Loucy (cell line): ENCODE data around the gene BSND.

Experiments
- H2AFZ ChIP-seq: fragments of 200-600 bp; sonication (generic); 2 replicates; pipeline ENCODE4 v1.6.0; 2016; ENCODE audit warnings: antibody characterized with exemption, mild to moderate bottlenecking, low read length, moderate library complexity
- H3F3A ChIP-seq: fragments of 200-600 bp; 2 replicates; pipeline ENCODE4 v1.6.0; 2016; ENCODE audit warnings: antibody characterized with exemption, low read depth, mild to moderate bottlenecking
- H3K27me3 ChIP-seq: fragments of 200-600 bp; sonication (generic); 2 replicates; pipeline ENCODE4 v1.6.1; 2014; ENCODE audit warnings: low read length, mild to moderate bottlenecking; ENCODE audit not compliant: insufficient read depth, poor library complexity, severe bottlenecking
- H3K36me3 ChIP-seq: fragments of 200-600 bp; sonication (generic); 2 replicates; pipeline ENCODE4 v1.6.1; 2016; ENCODE audit warnings: low read length; ENCODE audit not compliant: insufficient read depth
- H3K4me1 ChIP-seq: fragments of 200-600 bp; sonication (generic); 2 replicates; pipeline ENCODE4 v1.5.1; 2014; ENCODE audit warnings: low read length, mild to moderate bottlenecking; ENCODE audit not compliant: insufficient read depth, poor library complexity, severe bottlenecking
- H3K4me2 ChIP-seq: fragments of 200-600 bp; sonication (generic); 2 replicates; pipeline ENCODE4 v1.6.0; 2014; ENCODE audit warnings: antibody characterized with exemption, low read length, low read depth, mild to moderate bottlenecking; ENCODE audit not compliant: poor library complexity, severe bottlenecking
- H3K4me3 ChIP-seq: fragments of 200-600 bp; sonication (generic); 2 replicates; pipeline ENCODE4 v1.5.1; 2014; ENCODE audit warnings: low read length, mild to moderate bottlenecking, mixed read lengths; ENCODE audit not compliant: poor library complexity, severe bottlenecking
- H3K79me2 ChIP-seq: fragments of 200-600 bp; sonication (generic); 2 replicates; pipeline ENCODE4 v1.6.1; 2014; ENCODE audit warnings: low read length; ENCODE audit not compliant: insufficient read depth
- H3K9ac ChIP-seq: fragments of 200-600 bp; sonication (generic); 2 replicates; pipeline ENCODE4 v1.6.0; 2014; ENCODE audit warnings: mild to moderate bottlenecking, low read depth, low read length, moderate library complexity; ENCODE audit not compliant: poor library complexity, severe bottlenecking
- H3K9me2 ChIP-seq: fragments of 200-600 bp; sonication (generic); replicated peaks from 2 replicates; pipeline ENCODE4 v1.6.1; 2016; ENCODE audit warnings: low read depth, low read length, mixed read lengths
- H3K9me3 ChIP-seq: fragments of 200-600 bp; sonication (generic); 2 replicates; pipeline ENCODE4 v1.6.1; 2014; ENCODE audit warnings: mild to moderate bottlenecking, antibody characterized with exemption, low read length, low read depth; ENCODE audit not compliant: insufficient read depth
- H4K20me1 ChIP-seq: fragments of 200-600 bp; sonication (generic); 2 replicates; pipeline ENCODE4 v1.6.0; 2014; ENCODE audit warnings: antibody characterized with exemption, low read length, mild to moderate bottlenecking; ENCODE audit not compliant: insufficient read depth, poor library complexity, severe bottlenecking
- EZH2phosphoT487 ChIP-seq: fragments of 200-600 bp; IDR thresholded peaks from 2 replicates; pipeline ENCODE4 v1.6.1; 2018; ENCODE audit warnings: antibody characterized with exemption, mild to moderate bottlenecking, moderate library complexity, borderline replicate concordance
- TF ChIP-seq, protein P1 (sequence below): fragments of 200-600 bp; sonication (generic); conservative IDR thresholded peaks from 2 replicates; pipeline ENCODE4 v1.5.1; 2014; ENCODE audit warnings: mild to moderate bottlenecking, antibody characterized with exemption, low read length

The BSND gene

DNA sequence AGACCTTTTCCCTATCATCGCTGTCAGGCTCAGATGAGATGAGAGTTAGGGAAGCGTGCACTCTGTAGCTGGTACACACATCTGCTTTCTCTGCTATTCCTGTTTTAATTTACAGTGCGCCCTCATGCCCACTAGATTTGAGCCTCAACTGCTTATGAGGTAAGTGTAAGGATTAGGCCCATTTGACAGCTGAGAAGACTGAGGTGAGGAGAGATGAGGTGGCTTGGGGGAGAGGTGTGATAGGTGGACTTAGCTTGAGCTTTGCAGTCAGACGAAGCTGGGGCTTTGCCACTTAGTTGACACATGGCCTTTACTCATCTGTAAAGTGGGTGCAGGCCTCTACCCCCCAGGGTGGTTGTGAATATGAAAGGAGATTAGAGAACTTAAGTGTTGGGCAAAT lies 9.8 kb upstream of the BSND start:
- H3K4me2 ChIP-seq, result no peak overlapping the region

DNA sequence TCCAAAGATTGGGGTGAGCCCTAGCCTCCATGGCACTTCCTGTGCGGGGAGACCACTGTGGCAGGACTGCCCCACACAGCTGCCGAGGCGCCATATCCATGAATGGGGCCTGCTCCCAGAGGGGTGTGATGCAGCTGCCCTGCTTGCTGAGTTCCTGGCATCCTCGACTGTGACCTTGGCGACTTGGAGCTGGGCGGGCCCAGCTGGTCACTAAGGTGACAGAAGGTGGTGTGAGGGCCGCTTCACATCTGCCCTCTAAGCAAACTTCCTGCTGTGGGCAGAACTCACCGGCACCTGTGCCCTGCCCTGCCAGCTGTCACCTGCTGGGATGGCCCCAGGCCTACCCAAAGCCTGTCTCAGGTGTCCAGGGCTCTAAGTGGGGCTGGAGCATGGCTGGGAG lies 9.3 kb upstream of the BSND start:
- Histone ChIP-seq H3F3A (no peaks in the 10 kb centered on the region), H4K20me1 (no peaks in the 10 kb centered on the region), H3K9me2 (no peaks in the 10 kb centered on the region), H3K4me2 (no peak overlapping the region), H3K79me2 (no peaks in the 10 kb centered on the region), H3K9me3 (no peaks in the 10 kb centered on the region), H3K4me1 (no peaks in the 10 kb centered on the region), H2AFZ (no peak overlapping the region), H3K4me3 (no peak overlapping the region), H3K36me3 (no peaks in the 10 kb centered on the region), H3K27me3 (no peaks in the 10 kb centered on the region), H3K9ac (no peak overlapping the region)
- TF ChIP-seq, protein P1, sequence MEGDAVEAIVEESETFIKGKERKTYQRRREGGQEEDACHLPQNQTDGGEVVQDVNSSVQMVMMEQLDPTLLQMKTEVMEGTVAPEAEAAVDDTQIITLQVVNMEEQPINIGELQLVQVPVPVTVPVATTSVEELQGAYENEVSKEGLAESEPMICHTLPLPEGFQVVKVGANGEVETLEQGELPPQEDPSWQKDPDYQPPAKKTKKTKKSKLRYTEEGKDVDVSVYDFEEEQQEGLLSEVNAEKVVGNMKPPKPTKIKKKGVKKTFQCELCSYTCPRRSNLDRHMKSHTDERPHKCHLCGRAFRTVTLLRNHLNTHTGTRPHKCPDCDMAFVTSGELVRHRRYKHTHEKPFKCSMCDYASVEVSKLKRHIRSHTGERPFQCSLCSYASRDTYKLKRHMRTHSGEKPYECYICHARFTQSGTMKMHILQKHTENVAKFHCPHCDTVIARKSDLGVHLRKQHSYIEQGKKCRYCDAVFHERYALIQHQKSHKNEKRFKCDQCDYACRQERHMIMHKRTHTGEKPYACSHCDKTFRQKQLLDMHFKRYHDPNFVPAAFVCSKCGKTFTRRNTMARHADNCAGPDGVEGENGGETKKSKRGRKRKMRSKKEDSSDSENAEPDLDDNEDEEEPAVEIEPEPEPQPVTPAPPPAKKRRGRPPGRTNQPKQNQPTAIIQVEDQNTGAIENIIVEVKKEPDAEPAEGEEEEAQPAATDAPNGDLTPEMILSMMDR, result no peak
- TF ChIP-seq EZH2phosphoT487, result no peak

More for the DNA sequence above, 9.8 kb upstream of the BSND start:
- Histone ChIP-seq H3K79me2 (no peaks in the 10 kb centered on the region), H3K9me3 (no peaks in the 10 kb centered on the region), H3K4me1 (no peaks in the 10 kb centered on the region), H2AFZ (no peak overlapping the region), H3K9me2 (no peaks in the 10 kb centered on the region), H3K27me3 (no peaks in the 10 kb centered on the region), H3F3A (no peaks in the 10 kb centered on the region), H3K36me3 (no peaks in the 10 kb centered on the region), H3K4me3 (no peak overlapping the region), H4K20me1 (no peaks in the 10 kb centered on the region), H3K9ac (no peak overlapping the region)
- TF ChIP-seq, protein P1, result no peak
- TF ChIP-seq EZH2phosphoT487, result no peak

DNA sequence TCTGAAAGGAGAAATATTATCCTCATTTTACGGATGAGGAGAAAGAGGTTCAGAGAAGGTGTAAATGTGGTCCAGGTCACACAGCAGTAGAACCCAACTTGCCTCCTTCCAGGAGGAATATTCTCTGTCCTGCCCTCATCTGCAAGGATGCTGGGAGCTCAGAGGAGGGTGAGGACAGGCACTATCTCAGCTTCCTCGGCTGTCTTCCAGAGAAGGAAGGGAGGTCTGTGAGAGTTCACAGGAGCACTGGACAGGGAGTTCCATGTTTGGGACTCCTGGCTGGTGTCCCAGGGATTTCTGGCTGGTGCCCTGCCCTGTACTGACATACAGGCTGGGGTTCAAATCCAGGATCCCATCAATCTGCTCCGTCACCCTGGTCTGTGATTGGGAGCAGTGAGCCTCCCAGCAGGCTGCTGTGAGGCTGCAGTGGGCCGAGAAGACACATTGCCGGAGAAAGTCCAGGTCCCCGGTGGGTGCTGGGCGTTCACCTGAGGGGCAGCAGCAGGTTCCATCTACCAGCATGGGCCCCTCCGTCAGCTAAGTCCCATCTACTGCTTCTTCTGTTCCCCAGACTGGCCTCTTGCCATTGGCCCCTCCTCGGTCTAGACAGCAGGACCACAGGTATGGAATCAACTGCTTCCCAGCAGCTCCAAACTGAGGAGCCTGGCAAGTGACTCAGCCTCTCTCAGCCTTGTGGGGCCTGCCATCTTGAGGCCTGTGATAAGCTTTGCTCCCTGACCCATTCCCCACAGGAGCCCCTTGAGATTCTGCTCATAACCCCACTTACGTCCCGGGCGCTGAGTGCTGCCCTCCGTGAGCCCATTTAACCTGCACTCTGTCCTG lies 8.5 kb upstream of the BSND start:
- no peak overlapping the region for H3K9ac ChIP-seq
- TF ChIP-seq, protein P1, result no peak
- TF ChIP-seq EZH2phosphoT487, result no peak
- no peaks in the 10 kb centered on the region for H3K36me3 ChIP-seq
- H3K27me3 ChIP-seq, result no peaks in the 10 kb centered on the region
- H3K79me2 ChIP-seq, result no peaks in the 10 kb centered on the region
- H4K20me1 ChIP-seq, result no peaks in the 10 kb centered on the region
- no peaks in the 10 kb centered on the region for H3K4me1 ChIP-seq
- H3K4me3 ChIP-seq, result no peak overlapping the region
- H3K9me3 ChIP-seq, result no peaks in the 10 kb centered on the region
- no peaks in the 10 kb centered on the region for H3K9me2 ChIP-seq
- H3K4me2 ChIP-seq, result no peak overlapping the region
- H2AFZ ChIP-seq, result no peak overlapping the region
- H3F3A ChIP-seq, result no peaks in the 10 kb centered on the region
